Measurements from ENCODE around the gene RGL3. TPM values are rescaled to one million over a fixed set of nuclear protein-coding genes. Genes with fewer than 3 reads are reported as not detected.

Gene RGL3
- total RNA-seq, 2 donors from 2014 or later, result 0.50 TPM; not detected in 1

DNA sequence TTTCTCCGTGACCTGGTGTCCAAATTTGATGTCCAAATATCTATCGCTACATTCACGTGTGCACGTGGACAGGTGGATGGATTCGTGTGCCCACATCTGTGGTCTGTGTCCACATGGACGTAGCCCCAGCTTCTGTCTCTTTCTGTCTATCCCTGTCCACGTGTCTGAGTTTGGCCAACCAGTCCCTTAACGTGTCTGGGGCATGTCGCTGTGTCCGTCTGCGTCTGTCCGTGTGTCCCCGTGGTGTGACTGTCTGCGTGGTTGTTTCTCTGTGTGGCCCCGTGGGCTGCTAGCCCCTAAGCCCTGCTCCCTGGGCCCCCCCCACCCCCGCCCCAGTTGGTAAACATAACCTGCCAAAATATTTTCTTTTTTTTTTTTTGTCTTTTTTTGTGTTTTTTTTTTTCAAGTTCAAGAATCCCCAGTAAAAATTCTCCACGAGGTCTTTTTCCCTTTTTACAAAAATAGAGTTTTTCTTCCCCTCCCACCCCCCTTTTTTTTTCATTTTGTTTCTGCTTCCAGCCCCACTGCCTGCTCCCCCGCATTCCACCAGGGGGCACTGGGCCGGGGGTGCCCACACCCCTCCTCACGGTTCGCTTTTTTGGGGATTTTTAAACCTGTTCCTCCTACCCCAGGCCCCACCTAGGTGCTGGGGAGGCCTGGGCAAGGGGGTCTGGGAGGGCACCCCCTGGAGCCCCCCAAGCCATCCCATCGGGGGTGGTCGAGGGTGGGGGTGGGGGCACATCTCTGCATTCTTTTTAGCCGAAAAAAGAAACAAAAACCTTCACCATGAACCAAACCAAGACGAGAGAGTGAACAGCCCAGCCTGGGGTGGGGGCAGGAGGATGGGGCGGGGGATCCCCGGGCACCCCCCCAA, 34.6 kb upstream of the RGL3 start:
- Mint-ChIP-seq H3K4me3 (no peak overlapping the region), H3K9me3 (no peaks in the 10 kb centered on the region), H3K36me3 (ENCODE audit: low read depth) (peaks cover 12% of the 10 kb centered on the region), H3K4me1 (no peaks in the 10 kb centered on the region), H3K27ac (no peak overlapping the region), H3K27me3 (no peaks in the 10 kb centered on the region)
- no peak for ATAC-seq (replicated peaks)

DNA sequence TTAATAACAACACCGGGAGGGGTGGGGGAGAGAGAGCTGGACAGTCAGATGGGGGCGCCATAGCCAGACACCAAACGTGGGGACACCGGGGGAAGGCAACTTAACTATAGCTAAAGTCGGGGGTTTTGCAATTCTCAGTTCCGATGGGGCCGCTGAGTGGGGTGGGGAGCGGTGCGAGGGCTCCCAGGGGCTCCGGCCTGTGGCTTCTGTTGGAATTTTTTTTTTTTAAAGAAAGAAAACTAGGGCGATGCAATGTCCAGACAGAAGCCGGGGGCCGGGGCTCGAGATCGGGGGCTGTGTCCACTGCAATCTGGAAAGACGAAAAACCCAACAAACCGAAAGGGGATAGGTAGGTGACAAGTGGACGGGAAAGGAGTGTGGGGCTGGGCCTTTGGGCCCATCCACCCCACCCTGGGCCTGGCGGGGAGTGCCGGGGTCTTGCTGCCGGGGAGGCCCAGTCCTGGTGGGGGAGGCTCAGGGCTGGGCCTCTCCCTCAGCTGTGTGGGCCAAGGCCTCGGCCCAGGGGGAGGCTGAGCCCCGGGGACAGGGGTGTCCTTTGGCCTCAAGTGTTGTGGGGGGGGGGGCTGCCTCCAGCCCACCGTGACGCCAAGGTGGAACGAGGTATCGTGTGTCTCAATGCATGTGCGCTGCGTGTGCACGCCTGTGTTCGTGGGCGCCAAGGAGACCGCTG, 33.7 kb upstream of the RGL3 start:
- Mint-ChIP-seq H3K27ac (no peak overlapping the region), H3K4me1 (no peaks in the 10 kb centered on the region), H3K4me3 (no peak overlapping the region), H3K27me3 (no peaks in the 10 kb centered on the region), H3K36me3 (ENCODE audit: low read depth) (peaks cover 12% of the 10 kb centered on the region), H3K9me3 (no peaks in the 10 kb centered on the region)
- ATAC-seq (replicated peaks), result no peak

DNA sequence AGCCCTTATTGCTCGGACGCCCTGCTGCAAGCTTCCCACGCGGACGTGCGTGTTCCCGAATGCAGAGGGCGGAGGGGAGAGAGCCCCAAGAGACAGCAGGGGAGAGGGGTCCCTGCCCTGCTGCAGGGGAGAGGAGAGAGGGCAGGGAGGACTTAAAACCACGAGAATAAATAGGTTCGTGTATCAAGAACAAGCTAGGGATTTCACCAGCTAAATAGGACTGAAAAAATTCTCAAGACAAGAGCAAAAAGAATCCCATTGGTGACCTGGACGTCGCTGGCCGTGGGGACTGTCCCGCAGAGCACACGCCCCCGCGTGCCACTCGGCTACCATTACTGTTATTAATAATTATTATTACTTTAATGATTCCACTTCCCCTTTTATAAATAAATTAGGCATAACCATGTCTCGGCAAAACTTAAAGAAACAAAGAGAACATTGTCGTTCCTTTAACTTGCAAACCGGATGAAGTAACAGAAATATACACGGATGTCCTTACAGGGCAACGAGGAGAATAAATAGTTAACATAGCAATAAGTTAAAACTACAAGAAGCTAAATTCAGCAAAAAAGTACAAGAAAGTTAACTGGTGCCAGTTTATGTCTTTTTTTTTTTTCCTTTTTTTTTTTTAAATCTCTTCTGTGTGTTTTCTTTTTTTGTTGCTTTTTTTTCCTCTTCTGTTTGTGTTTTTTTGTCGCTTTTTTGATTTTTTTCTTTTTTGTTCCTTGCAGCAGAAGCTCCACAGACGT, 32.9 kb upstream of the RGL3 start:
- no peaks in the 10 kb centered on the region for H3K27me3 Mint-ChIP-seq
- no peaks in the 10 kb centered on the region for H3K4me1 Mint-ChIP-seq
- H3K27ac Mint-ChIP-seq, result no peak overlapping the region
- no peak overlapping the region for H3K4me3 Mint-ChIP-seq
- no peaks in the 10 kb centered on the region for H3K9me3 Mint-ChIP-seq
- no peak for ATAC-seq (replicated peaks)
- H3K36me3 Mint-ChIP-seq (ENCODE audit: low read depth), result peaks cover 12% of the 10 kb centered on the region

DNA sequence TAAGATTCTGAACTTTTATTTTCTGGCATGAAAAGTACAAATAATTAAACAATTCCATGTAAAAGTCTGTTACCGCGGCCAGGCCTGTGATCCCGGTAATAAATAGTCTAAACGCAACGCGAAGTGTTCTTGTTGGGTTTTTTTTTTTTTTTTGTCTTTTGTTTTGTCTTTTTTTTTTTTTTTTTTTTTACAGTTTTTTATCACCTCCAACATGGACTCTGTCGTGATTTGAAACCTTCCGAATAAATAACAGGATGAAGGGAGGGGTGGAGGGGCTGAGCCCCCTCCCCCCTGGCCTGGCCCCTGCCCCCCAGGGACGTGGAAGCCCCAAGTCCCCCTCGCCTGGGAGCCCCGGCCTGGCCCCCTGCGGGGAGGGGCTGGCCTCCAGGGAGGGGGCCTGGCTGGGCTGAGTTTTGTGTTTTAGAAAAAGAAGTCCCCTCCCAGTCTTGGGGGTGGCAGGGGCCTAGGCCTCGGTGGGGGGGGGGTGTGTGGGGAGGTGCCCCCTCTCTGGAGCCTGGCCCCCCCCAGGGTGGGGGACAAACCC, 32.3 kb upstream of the RGL3 start:
- Mint-ChIP-seq H3K36me3 (ENCODE audit: low read depth) (peaks cover 17% of the 10 kb centered on the region), H3K4me1 (no peaks in the 10 kb centered on the region), H3K9me3 (no peaks in the 10 kb centered on the region), H3K27ac (no peak overlapping the region), H3K4me3 (no peak overlapping the region), H3K27me3 (no peaks in the 10 kb centered on the region)
- no peak for ATAC-seq (replicated peaks)

DNA sequence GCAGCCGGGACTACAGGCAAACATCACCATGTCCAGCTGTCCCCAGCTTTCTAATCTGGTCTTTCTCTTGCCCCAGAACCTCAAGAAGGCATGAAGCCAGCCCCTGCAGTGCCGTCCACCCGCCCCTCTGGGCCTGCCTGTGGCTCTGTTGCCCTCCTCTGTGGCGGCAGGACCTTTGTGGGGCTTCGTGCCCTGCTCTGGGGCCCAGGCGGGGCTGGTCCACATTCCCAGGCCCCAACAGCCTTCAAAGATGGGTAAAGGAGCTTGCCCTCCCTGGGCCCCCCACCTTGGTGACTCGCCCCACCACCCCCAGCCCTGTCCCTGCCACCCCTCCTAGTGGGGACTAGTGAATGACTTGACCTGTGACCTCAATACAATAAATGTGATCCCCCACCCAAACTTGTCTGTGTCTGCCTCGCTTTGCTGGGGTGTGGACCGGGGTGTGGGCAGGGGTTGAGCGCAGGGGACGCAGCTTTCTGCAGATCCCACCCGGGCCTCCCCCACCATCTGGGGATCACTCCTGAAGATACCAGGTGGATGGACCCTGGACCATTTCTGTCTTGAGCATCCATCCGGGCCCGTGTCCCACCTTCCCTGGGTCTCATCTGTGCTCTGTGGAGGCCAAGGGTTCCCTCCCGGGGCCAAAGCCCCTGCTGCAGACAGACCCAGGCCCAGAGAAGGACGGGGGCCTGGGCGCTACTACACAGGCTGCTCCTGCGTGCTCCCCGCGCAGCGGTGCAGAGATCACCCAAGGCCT, 31.6 kb upstream of the RGL3 start:
- no peaks in the 10 kb centered on the region for H3K27me3 Mint-ChIP-seq
- ATAC-seq (replicated peaks), result no peak
- no peaks in the 10 kb centered on the region for H3K4me1 Mint-ChIP-seq
- no peak overlapping the region for H3K27ac Mint-ChIP-seq
- no peaks in the 10 kb centered on the region for H3K9me3 Mint-ChIP-seq
- no peak overlapping the region for H3K4me3 Mint-ChIP-seq
- peaks cover 23% of the 10 kb centered on the region for H3K36me3 Mint-ChIP-seq (ENCODE audit: low read depth)

DNA sequence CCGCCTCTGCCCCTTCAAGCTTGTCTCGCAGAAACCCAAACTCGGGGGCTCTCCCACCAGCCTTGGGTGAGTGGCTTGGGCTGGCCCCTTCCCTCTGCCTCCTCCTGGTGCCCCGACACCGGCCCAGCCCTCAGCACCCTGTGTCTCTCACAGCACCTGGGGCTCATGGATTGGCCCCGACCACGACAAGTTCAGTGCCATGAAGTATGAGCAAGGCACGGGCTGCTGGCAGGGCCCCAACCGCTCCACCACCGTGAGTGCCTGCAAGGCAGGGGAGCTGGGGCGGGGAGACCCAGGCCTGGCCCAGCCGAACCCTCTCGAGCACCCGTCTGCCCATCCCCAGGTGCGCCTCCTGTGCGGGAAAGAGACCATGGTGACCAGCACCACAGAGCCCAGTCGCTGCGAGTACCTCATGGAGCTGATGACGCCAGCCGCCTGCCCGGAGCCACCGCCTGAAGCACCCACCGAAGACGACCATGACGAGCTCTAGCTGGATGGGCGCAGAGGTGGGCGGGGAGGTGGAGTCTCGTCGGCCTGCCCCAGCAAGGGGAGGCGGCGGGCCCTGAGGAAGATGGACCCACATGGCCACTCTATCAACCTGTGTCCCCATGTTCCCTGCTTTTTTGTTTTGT, 29.9 kb upstream of the RGL3 start:
- Mint-ChIP-seq H3K9me3 (no peaks in the 10 kb centered on the region), H3K4me1 (no peaks in the 10 kb centered on the region), H3K27ac (no peak overlapping the region), H3K27me3 (no peaks in the 10 kb centered on the region), H3K4me3 (no peak overlapping the region), H3K36me3 (ENCODE audit: low read depth) (peaks cover 41% of the 10 kb centered on the region)
- no peak for ATAC-seq (replicated peaks)

DNA sequence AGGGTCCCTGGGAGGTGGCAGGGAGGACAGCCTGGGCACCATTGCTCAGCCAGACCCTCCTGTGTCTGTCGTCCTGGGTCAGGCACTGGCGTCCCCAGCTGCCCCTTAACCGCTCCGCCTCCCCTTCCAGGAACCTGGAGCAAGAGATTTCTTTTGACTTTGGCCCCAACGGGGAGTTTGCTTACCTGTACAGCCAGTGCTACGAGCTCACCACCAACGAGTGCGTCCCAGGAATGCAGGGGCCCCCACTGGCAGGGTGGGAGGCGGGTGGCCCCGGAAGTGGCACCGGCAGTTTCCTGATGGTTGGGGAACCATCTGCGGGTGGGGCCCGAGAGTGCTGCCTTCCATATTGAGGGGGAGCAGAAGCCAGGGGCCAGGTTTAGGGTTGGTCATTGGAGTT, 29.3 kb upstream of the RGL3 start:
- Mint-ChIP-seq H3K27ac (no peak overlapping the region), H3K9me3 (no peaks in the 10 kb centered on the region), H3K36me3 (ENCODE audit: low read depth) (peaks cover 45% of the 10 kb centered on the region), H3K4me1 (no peaks in the 10 kb centered on the region), H3K27me3 (no peaks in the 10 kb centered on the region), H3K4me3 (no peak overlapping the region)
- ATAC-seq (replicated peaks), result no peak

DNA sequence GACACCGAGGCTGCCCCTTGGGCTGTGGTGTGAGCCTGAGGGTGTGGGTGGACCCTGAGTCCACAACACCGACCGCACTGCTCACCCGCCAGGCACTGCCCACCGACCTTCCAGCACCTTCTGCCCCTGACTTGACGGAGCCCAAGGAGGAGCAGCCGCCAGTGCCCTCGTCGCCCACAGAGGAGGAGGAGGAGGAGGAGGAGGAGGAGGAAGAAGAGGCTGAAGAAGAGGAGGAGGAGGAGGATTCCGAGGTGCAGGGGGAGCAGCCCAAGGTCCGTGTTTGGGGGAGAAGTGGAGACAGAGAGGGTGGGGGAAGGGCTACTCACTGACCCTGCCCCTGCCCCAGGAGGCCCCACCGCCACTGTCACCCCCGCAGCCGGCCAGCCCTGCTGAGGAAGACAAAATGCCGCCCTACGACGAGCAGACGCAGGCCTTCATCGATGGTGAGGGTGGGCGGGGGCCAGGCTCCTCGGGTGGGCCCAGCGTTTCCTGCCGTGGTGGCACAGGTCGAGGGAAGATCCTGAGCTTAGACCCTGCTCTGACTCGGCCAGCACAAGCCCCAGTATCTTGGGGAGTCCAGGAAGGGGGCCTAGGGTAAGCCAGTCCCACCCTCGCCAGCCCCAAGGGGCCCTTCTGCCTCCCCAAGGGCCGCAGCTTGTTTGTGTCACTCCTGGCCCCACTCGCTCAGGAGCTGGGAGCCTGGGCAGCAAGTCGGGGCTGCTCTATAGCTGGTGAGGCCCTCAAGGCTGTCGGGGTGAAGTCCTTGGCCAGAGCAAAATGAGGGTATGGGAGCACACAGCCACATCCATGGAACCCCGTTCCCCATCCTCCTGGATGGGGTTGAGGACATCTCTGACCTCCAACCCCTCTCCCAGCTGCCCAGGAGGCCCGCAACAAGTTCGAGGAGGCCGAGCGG, 28.5 kb upstream of the RGL3 start:
- no peak overlapping the region for H3K27ac Mint-ChIP-seq
- no peaks in the 10 kb centered on the region for H3K9me3 Mint-ChIP-seq
- peaks cover 53% of the 10 kb centered on the region for H3K36me3 Mint-ChIP-seq (ENCODE audit: low read depth)
- H3K4me1 Mint-ChIP-seq, result no peaks in the 10 kb centered on the region
- no peaks in the 10 kb centered on the region for H3K27me3 Mint-ChIP-seq
- ATAC-seq (replicated peaks), result no peak
- H3K4me3 Mint-ChIP-seq, result no peak overlapping the region

DNA sequence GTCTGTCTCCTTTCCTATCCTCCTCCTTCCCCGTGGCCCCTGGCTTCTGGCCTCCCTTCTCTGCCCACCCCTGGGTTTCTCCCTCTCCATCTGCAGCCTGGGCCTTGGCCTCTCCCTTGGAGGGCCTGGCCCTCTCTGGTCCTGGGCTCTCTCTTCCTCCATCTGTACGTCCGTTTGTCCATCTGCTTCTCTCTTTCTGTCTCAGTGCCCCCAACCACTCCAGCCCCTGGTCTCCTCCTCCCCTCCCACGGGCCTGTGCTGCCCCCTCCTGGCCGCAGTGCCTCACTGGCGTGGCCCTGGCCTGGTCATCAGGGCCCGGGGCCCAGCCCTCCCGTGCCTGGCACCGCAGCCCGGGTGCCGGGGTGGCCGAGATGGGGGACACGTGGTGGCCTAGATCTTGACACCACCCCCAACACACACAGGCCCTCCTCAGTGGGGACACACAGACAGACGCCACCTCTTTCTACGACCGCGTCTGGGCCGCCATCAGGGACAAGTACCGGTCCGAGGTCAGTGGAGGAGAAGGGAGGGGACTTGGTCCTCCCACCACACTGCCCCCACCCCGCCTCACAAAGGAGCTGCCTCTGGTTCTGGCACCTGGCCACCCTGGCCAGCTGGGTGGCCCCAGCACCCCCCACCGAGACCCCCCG, 27.7 kb upstream of the RGL3 start:
- no peaks in the 10 kb centered on the region for H3K4me1 Mint-ChIP-seq
- H3K9me3 Mint-ChIP-seq, result no peaks in the 10 kb centered on the region
- no peak overlapping the region for H3K4me3 Mint-ChIP-seq
- no peaks in the 10 kb centered on the region for H3K27me3 Mint-ChIP-seq
- peaks cover 61% of the 10 kb centered on the region for H3K36me3 Mint-ChIP-seq (ENCODE audit: low read depth)
- peak; percentile 71 for ATAC-seq (replicated peaks)
- H3K27ac Mint-ChIP-seq, result no peak overlapping the region

DNA sequence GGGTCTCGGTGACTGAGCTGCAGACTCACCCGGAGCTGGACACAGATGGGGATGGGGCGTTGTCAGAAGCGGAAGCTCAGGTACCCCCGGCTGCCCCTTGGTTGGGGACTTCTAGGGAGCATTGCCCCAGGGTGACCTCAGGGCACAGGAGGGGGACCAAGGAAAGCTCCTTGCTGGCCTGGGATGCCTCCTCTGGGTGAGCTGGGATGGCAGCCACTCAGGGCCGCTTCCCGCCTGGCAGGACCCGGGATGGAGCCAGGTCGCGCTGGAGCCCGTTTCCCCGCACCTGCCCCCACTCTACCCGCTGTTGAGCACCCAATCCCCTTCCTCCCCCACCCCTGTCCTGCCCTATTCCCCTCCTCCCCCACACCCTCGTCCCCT, 27.1 kb upstream of the RGL3 start:
- Mint-ChIP-seq H3K4me3 (no peak overlapping the region), H3K27ac (no peak overlapping the region), H3K4me1 (no peaks in the 10 kb centered on the region), H3K9me3 (no peaks in the 10 kb centered on the region), H3K36me3 (ENCODE audit: low read depth) (peaks cover 67% of the 10 kb centered on the region), H3K27me3 (no peaks in the 10 kb centered on the region)
- ATAC-seq (replicated peaks), result no peak

DNA sequence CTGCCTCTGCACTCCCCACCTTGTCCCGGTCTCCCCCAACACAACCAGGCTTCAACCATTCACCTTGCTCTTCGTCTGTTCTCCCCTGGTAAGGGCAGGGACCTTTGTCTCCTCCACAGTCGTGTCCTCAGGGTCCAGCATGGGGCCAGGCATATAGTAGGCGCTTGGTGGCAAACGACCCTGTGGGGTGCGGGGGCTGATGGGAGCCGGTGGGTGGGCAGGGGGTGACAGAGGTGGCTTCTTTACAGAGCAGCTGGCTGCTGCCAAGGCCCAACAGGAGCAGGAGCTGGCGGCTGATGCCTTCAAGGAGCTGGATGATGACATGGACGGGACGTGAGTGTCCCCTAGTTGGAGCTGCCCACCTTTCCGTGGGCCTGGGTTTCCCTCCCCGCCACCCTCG, 26.0 kb upstream of the RGL3 start:
- no peaks in the 10 kb centered on the region for H3K4me1 Mint-ChIP-seq
- no peak for ATAC-seq (replicated peaks)

DNA sequence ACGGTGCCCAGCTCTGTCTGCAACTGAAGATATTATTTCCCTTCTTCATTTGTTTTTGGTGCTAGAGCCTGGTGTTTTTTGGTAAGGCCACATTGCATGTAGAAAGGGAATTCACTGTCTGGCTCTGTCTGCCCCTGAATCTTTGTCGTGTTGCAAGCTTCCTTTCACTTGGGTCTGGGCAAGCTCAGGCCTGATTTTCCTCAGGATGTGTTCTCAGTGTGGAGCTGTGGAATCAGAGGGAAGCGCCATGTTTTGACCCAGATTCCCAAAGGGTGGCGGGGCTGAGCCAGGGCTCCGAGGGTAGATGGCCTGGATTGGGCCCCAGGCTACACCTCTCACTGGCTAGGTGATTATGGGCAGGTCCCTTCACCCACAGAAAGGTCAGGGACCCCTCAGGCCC, 24.9 kb upstream of the RGL3 start:
- H3K4me1 Mint-ChIP-seq, result no peaks in the 10 kb centered on the region
- H3K27ac Mint-ChIP-seq, result no peak overlapping the region
- H3K9me3 Mint-ChIP-seq, result no peaks in the 10 kb centered on the region
- H3K27me3 Mint-ChIP-seq, result no peaks in the 10 kb centered on the region
- peaks cover 77% of the 10 kb centered on the region for H3K36me3 Mint-ChIP-seq (ENCODE audit: low read depth)
- ATAC-seq (replicated peaks), result no peak
- H3K4me3 Mint-ChIP-seq, result no peak overlapping the region

More for the DNA sequence above, 26.0 kb upstream of the RGL3 start:
- Mint-ChIP-seq H3K27ac (no peak overlapping the region), H3K9me3 (no peaks in the 10 kb centered on the region), H3K4me3 (no peak overlapping the region), H3K27me3 (no peaks in the 10 kb centered on the region), H3K36me3 (ENCODE audit: low read depth) (peaks cover 78% of the 10 kb centered on the region)
